Ascending aorta (tissue), 2 donors: Measurements from ENCODE around the gene PTPRN2. TPM values are rescaled to one million over a fixed set of nuclear protein-coding genes. Genes with fewer than 3 reads are reported as not detected.

ENCODE experiments used
- DNase-seq, 2 donors: peaks; one replicate each; pipeline ENCODE4 v3.0.0-alpha.2; 2019; ENCODE audit warnings: low spot score in 2 of 2
- H3K27ac ChIP-seq, 2 donors: fragments of 200-600 bp; sonication (generic); one replicate each; pipeline ENCODE4 v1.5.1; 2016 to 2017; ENCODE audit warnings: mild to moderate bottlenecking in 1 of 2
- H3K27me3 ChIP-seq: fragments of 200-600 bp; sonication (generic); one replicate; pipeline ENCODE4 v1.5.1; 2017
- H3K36me3 ChIP-seq, 2 donors: fragments of 200-600 bp; sonication (generic); one replicate each; pipeline ENCODE4 v1.5.1; 2016
- H3K4me1 ChIP-seq, 2 donors: fragments of 200-600 bp; sonication (generic); one replicate each; pipeline ENCODE4 v1.5.1; 2016 to 2017; ENCODE audit warnings: mild to moderate bottlenecking in 1 of 2
- H3K4me3 ChIP-seq, 2 donors: fragments of 200-600 bp; sonication (generic); one replicate each; pipeline ENCODE4 v1.5.1; 2016 to 2017; ENCODE audit warnings: mild to moderate bottlenecking in 1 of 2
- H3K9me3 ChIP-seq, 2 donors: fragments of 200-600 bp; sonication (generic); one replicate each; pipeline ENCODE4 v1.5.1; 2016
- CTCF ChIP-seq, 3 experiments: fragments of 200-600 bp in 2 of 3; fragments of 450-650 bp in 1 of 3; sonication (generic) in 2 of 3; IDR thresholded peaks; one replicate each; pipeline ENCODE4 v1.5.1; 2016 to 2019; ENCODE audit warnings: antibody characterized with exemption in 3 of 3, mild to moderate bottlenecking in 1 of 3, moderate library complexity in 1 of 3
- intact Hi-C: fragments of 100-400 bp; cut with DNase I; formaldehyde crosslinking; loops from one replicate; pipeline ENCODE4 v1.15.1; 2023
- total RNA-seq: library from RNA; depleted of rRNA; stranded (reverse); fragments of >200 nt; gene quantifications from one replicate; pipeline ENCODE4 v1.1.0, GENCODE V29; 2016

Gene PTPRN2
- total RNA-seq, 1 donor from 2014 or later = 7.3 TPM

GRCh38 chr7:158401826-158402225, 185.8 kb downstream of the PTPRN2 start:
- H3K9me3 ChIP-seq = no peaks in the 10 kb centered on the region
- no peaks in the 10 kb centered on the region for H3K27me3 ChIP-seq
- no peak for TF ChIP-seq CTCF (IDR thresholded peaks at IDR 0.05)
- intact Hi-C loops = no loop called here
- no peak for DNase-seq
- no peak overlapping the region for H3K27ac ChIP-seq
- no peak overlapping the region for H3K4me3 ChIP-seq
- H3K4me1 ChIP-seq = no peaks in the 10 kb centered on the region
- no peaks in the 10 kb centered on the region for H3K36me3 ChIP-seq

GRCh38 chr7:158401295-158401694, 186.3 kb downstream of the PTPRN2 start:
- no peaks in the 10 kb centered on the region for H3K36me3 ChIP-seq
- TF ChIP-seq CTCF (IDR thresholded peaks at IDR 0.05) = no peak
- DNase-seq = no peak

GRCh38 chr7:158400601-158401225, 186.9 kb downstream of the PTPRN2 start:
- intact Hi-C loops = no loop called here
- TF ChIP-seq CTCF (IDR thresholded peaks at IDR 0.05) = no peak
- Histone ChIP-seq H3K27ac (no peak overlapping the region), H3K36me3 (no peaks in the 10 kb centered on the region), H3K4me3 (no peak overlapping the region), H3K4me1 (no peaks in the 10 kb centered on the region), H3K9me3 (no peaks in the 10 kb centered on the region), H3K27me3 (no peaks in the 10 kb centered on the region)
- no peak for DNase-seq

More at GRCh38 chr7:158401295-158401694, 186.3 kb downstream of the PTPRN2 start:
- Histone ChIP-seq H3K27me3 (no peaks in the 10 kb centered on the region), H3K4me1 (no peaks in the 10 kb centered on the region), H3K4me3 (no peak overlapping the region), H3K9me3 (no peaks in the 10 kb centered on the region), H3K27ac (no peak overlapping the region)
- intact Hi-C loops = no loop called here

GRCh38 chr7:158399762-158400161, 187.9 kb downstream of the PTPRN2 start:
- H3K36me3 ChIP-seq = no peaks in the 10 kb centered on the region
- H3K27me3 ChIP-seq = no peaks in the 10 kb centered on the region
- TF ChIP-seq CTCF (IDR thresholded peaks at IDR 0.05) = no peak
- DNase-seq = no peak
- no peak overlapping the region for H3K27ac ChIP-seq
- no peak overlapping the region for H3K4me3 ChIP-seq
- intact Hi-C loops = no loop called here
- H3K4me1 ChIP-seq = no peaks in the 10 kb centered on the region
- no peaks in the 10 kb centered on the region for H3K9me3 ChIP-seq

GRCh38 chr7:158398750-158399149, 188.9 kb downstream of the PTPRN2 start:
- intact Hi-C loops = no loop called here
- H3K27ac ChIP-seq = no peak overlapping the region
- no peaks in the 10 kb centered on the region for H3K27me3 ChIP-seq
- H3K4me3 ChIP-seq = no peak overlapping the region
- TF ChIP-seq CTCF (IDR thresholded peaks at IDR 0.05) = no peak
- H3K4me1 ChIP-seq = no peaks in the 10 kb centered on the region
- no peaks in the 10 kb centered on the region for H3K9me3 ChIP-seq
- no peaks in the 10 kb centered on the region for H3K36me3 ChIP-seq
- no peak for DNase-seq

- H3K36me3 ChIP-seq = no peaks in the 10 kb centered on the region
- H3K27ac ChIP-seq = no peak overlapping the region
- intact Hi-C loops = no loop called here
- H3K4me3 ChIP-seq = no peak overlapping the region
- TF ChIP-seq CTCF (IDR thresholded peaks at IDR 0.05) = no peak
- no peaks in the 10 kb centered on the region for H3K9me3 ChIP-seq
- no peak for DNase-seq
- H3K4me1 ChIP-seq = no peaks in the 10 kb centered on the region
- no peaks in the 10 kb centered on the region for H3K27me3 ChIP-seq
Observed at GRCh38 chr7:158397885-158398284, 189.7 kb downstream of the PTPRN2 start.
